Smooth muscle cell of trachea (primary cell): ENCODE data around the gene MYO3B. TPM values are rescaled to one million over a fixed set of nuclear protein-coding genes. Genes with fewer than 3 reads are reported as not detected.

Experiments
- total RNA-seq: library from RNA; depleted of rRNA; stranded (reverse); fragments of >200 nt; gene quantifications from 2 replicates; pipeline ENCODE4 v1.2.1, GENCODE V29; 2014

MYO3B gene
- 0.15 and 0.17 TPM in 2 replicates for total RNA-seq

GRCh38 chr2:170177950-170178781 is at the start of gene MYO3B:
TSS of gene MYO3B (plus strand) at chr2:170178147. CDS start at chr2:170178288, 141 bp downstream.

